DMS114 treated with DMSO at 0.1 percent for 48 hours (cell line): Measurements from ENCODE around the gene HOXA9.

ENCODE experiments used
- DNase-seq: peaks from one replicate; lab custom pipeline; 2025; ENCODE audit not compliant: unreplicated experiment; lab: John Stamatoyannopoulos, UW

Gene HOXA9

GRCh38 chr7:27177795-27178320 is 12.5 kb upstream of the HOXA9 start:
- DNase-seq, result no peak

- DNase-seq, result no peak
Observed at GRCh38 chr7:27176962-27177794, 11.8 kb upstream of the HOXA9 start.

GRCh38 chr7:27176524-27176845 is 11.1 kb upstream of the HOXA9 start:
- DNase-seq, result no peak

GRCh38 chr7:27175626-27176523 is 10.5 kb upstream of the HOXA9 start:
- no peak for DNase-seq

- DNase-seq, result no peak
Observed at GRCh38 chr7:27174874-27175625, 9.7 kb upstream of the HOXA9 start.

- no peak for DNase-seq
Observed at GRCh38 chr7:27173956-27174873, 8.9 kb upstream of the HOXA9 start, which contains the start of gene HOXA10. Gene HOXA10, minus strand, starts transcription at chr7:27174320. Its CDS starts 14 bp downstream, at chr7:27174306.

GRCh38 chr7:27173511-27173955 is 8.2 kb upstream of the HOXA9 start:
- DNase-seq, result no peak

- DNase-seq, result no peak
Observed at GRCh38 chr7:27172823-27173510, 7.6 kb upstream of the HOXA9 start.

GRCh38 chr7:27172315-27172774 is 7.0 kb upstream of the HOXA9 start:
- no peak for DNase-seq

- DNase-seq, result no peak
Observed at GRCh38 chr7:27171637-27172314, 6.4 kb upstream of the HOXA9 start.

- DNase-seq, result no peak
Observed at GRCh38 chr7:27171325-27171636, 5.9 kb upstream of the HOXA9 start.

GRCh38 chr7:27170426-27171324 is 5.3 kb upstream of the HOXA9 start:
- DNase-seq, result no peak

- no peak for DNase-seq
Observed at GRCh38 chr7:27169658-27170425, 4.5 kb upstream of the HOXA9 start.

- DNase-seq, result no peak
Observed at GRCh38 chr7:27168265-27168947, 3.1 kb upstream of the HOXA9 start.

- no peak for DNase-seq
Observed at GRCh38 chr7:27167916-27168264, 2.6 kb upstream of the HOXA9 start.
